GM21515 (cell line): Measurements from ENCODE around the gene SMAD7.
"Not testable (repeated sequence)": the region's sequence is repeated elsewhere in the genome, so short reads cannot be mapped to it uniquely, and the experiment has no call there.

Source experiments
- ATAC-seq: cut with Tn5 transposase; IDR thresholded peaks from one replicate; pipeline ENCODE4 v1.9.1; 2021; ENCODE audit not compliant: unreplicated experiment

SMAD7 gene

DNA sequence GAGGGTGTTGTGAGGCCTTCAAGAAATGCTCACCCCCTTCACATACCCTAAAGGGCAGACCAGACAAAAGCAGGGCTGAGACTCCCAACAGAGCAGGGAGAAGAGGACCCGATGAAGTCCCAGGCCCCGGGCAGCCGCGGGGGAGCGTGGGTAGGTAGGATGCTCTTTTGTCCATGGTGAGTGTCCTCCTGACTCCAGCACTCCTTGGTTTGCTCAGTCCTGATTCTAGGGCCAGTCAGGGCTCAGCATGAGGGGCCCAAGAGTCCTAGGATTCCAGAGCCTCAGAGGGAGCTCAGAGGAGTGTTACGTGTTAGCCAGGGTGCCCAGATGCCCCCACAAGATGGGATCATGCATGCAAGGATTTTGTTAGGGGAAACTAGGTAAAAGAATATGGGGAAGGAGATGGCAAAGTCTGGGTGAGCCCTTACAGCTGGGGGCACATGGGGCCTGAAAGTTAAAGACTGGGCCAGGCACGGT, 64.8 kb downstream of the SMAD7 start:
- no peak for ATAC-seq

- ATAC-seq, result no peak
These were observed 65.4 kb downstream of the SMAD7 start for GRCh38 chr18:48885266-48885923.

DNA sequence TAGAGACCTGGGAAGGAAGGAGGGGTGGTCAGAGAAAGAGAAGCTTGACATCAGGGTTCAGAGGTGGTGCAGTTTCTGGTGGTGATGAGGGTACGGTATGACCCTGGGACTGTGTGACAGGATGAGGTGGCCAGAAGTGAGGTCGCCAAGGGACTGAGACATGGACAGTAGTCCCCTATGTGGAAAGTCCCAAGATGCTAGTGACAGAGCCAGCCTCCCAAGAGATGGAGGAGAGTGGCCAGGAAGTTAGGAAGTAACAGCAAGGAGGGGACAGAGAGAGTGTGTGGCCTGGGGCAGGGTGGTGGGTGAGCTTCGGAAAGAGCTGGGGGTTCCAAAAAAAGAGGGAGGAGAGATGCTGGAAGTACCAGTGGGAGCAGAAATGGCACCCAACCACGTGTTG, 66.0 kb downstream of the SMAD7 start:
- no peak for ATAC-seq

- ATAC-seq, result no peak
These were observed 66.5 kb downstream of the SMAD7 start for GRCh38 chr18:48884306-48884705.

- ATAC-seq, result no peak
These were observed 68.4 kb downstream of the SMAD7 start for GRCh38 chr18:48882379-48882778.

- ATAC-seq, result no peak
These were observed 69.8 kb downstream of the SMAD7 start for GRCh38 chr18:48880931-48881330.

GRCh38 chr18:48879008-48879431, 71.7 kb downstream of the SMAD7 start:
- ATAC-seq, result no peak

DNA sequence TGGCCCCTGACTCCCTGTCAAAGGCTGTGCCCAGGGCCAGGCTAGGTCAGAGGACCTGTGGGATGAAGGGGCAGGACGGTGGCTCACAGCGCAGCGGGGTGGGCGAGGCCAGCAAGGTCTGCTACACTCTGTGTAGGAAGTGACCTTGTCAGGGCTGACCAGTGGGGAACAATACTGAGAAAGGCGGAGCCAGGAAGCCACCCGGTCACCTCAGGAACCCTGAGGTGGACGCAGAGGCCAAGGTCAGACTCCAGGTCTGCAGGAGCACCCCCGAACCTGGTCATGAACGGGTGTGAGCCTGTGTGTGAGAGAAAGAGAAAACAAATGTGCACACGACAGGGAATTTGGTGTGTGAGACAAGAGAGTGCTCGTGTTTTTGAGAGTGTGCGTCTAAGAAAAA, 72.3 kb downstream of the SMAD7 start:
- no peak for ATAC-seq

GRCh38 chr18:48877941-48878340, 72.8 kb downstream of the SMAD7 start:
- no peak for ATAC-seq

DNA sequence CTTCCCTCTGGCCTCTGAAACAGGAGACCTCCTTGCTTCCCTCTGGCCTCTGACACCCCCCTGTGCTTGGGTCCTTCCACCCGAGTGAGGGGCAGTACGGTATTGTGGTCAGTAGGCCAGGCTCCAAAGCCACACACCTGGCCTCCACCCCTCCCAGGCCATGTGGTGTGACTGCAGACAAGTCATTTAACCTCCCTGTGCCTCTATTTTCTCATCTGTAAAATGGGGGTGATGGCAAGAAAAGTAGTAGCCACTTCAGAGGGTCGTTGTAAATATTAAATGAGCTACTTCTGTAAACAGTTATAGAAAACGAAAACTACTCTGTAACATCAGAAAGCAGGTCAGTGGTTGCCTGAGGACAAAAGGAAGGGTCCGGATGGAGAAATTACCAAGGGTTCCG, 74.2 kb downstream of the SMAD7 start:
- ATAC-seq, result no peak

- ATAC-seq, result no peak
These were observed 74.7 kb downstream of the SMAD7 start for GRCh38 chr18:48875942-48876511.

DNA sequence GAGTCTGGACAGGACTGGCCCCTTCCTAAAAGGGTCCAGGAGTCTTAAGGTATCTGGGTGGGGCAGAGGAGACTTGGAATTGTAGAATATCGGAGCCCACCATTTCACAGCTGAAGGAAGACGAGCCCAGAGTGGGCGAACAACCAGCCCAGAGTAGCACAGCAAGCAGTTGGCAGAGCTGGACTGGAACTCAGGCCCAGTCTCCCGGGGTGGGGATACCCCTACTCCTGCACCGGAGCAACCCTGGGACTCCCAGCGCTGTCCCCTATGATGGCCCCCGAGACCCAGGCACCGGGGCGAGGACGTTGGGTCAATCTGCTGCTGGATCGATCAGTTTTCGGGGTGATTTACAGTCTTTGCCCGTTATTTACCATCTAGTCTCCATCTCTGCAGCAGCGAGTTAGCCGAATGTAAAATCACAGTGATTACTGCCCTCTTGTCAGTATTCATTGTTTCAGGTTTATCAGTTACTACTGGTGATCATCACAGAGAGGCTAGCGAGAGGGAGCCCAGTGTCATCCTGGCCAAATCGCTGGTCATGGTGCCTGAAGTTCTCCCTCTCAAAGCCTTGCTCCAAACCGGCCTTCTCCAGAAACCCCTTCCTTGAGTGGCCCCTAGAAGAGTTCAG, 75.3 kb downstream of the SMAD7 start:
- no peak for ATAC-seq

DNA sequence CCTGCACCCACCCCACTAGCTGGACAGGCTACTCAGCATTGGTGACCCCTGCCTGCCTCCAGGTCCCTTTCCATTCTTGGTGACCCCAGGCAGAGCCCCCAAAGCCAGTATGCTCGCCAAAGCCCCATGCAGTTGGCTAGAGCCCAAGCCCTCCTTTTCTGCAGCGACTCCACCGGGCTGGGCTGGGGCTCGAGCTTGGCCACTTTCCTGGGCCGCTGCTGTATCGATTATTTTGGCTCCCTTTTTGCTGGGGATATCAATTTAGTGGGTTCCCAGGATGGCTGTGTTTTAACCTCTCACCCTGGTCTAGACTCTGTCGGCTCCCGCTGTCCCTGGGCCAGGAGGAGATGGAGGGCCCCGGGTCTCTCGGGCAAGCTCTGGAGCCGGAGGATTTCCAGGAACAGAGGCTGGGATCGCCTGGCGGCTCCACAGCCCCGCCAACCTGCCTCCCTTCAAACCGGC, 76.0 kb downstream of the SMAD7 start:
- no peak for ATAC-seq

DNA sequence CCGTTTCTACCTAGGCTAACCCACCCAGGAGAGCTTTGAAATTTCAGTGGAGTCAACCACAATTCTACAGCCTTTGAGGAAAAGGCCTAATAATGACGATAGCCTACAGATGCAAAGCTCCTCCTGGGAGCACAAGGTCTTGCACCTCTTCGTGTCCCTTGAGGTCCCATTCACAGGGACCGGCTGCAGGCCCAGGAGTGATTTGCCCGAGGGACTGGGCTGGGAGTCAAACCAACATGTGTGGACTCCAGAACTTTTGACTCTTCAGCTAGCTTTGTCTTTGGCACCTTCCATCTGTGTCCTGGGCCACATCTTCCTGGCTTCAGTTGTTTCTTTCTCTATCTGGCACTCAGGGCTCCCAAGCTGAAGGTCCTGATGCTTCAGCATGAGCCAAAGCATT, 76.5 kb downstream of the SMAD7 start:
- ATAC-seq, result no peak

DNA sequence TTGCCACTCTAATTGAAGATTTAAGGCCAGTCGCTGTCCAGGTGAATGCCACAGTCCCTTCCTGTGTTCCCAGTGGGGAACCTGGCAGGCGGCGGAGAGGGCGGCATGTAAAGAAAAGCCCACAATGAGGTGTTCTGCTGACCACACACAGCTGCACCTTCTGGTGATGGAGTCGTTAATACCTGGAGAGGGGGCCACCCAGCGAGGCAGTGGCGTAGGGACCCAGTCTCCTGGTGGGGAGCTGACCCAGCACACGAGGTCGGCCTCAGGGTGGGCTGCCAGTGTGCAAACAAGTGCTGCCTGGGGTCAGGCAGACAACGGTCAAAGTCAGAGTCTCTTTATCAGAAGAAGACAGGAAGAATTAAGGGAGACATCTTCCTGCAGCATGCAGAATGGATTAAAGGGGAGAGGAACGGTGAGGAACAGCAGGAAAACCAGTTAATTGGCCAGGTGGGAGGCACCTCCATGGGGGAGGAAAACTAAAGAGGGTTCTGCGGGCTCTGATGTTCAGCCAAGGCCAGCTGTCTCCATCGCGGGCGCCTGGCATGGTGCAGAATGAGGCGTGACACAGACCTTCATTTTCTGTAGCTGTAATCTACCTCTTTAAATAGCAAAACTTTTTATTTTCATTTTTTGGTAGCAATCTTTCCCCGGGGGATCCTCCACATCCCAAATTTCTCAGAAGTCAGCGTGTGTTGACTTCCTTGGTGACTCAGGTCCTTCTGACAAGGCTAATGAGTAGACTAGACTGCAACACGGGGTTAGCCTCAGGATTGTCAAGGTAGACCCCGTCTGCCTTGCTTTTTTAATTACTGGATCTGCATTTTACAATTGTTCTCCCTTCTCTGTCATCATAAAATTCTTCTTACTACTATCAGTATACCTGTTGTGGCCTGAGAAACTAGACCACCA, 78.3 kb downstream of the SMAD7 start:
- ATAC-seq, result no peak

DNA sequence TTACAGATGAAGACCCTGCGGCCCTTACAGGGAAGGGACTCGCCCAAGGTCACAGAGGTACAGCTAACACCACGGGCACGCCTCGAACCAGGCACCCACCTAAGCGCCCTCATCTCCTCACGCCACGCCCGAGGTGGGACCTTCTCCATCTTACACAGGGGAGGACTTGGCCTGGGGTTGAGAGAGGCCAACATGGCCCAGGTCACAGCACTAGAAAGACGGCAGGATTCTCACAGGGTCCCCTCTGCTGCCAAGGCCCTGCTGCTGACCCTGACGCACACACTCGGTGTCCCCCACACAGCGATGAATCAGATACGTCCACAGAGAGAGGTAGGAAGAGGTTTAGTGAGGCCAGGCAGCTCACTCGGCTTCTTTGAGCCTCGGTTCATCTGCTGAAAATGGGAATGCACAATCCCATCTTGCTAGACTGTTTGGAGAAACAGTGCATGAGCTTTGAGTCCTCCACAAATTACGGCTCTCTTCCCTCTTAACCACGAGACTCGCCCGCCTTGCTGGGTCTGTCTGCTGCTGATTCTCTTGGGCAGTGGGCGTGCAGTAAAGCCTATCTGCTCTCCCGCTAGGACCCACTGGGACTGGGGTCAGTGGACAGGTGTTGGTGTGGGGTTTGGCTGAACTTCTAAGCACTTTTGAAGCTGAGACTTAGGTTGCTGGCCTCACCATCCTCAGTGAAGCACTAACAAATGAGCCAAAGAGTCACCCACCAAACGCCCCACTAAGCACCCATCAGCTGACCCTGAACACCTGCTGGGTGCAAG, 79.2 kb downstream of the SMAD7 start:
- no peak for ATAC-seq

- not testable (repeated sequence) for ATAC-seq
These were observed 79.8 kb downstream of the SMAD7 start for GRCh38 chr18:48870926-48871325.
